Measurements from ENCODE around the gene MYOZ3. TPM values are rescaled to one million over a fixed set of nuclear protein-coding genes. Genes with fewer than 3 reads are reported as not detected.

The MYOZ3 gene
- total and polyA plus RNA-seq, 4 donors, result 0.03 to 0.09 (median 0.04) TPM; not detected in 1

DNA sequence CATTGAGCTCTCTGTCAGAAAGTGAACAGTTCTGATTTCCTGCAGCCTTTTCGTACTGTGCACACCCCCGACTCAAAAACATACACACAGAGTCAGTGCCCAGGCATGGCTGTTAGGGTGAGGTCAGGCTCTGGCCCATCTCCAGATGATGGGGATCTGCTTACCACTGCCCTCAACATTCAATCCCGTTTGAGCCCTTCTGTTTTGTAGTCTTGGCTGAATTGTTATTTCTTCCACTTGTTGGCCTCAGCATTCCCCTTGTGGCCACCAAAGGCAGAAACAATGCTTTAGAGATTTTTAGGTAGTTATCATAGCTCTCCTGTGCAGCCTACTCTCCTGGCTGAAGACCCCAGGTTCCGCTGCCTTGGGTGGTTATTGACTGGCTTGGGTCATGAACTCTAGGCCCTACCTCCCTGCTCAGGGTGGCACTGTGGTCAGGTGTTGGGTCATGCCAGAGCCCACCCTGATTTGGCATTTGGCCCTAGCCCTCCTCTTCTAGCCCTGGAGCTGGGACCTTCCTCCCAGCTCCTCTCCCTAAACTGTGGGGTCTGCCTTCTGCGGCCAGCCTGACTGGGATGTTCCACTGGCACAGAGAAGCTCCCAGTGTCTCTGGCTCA lies 7.8 kb upstream of the MYOZ3 start:
- peaks cover 13 to 31% (median 20%) of the 10 kb centered on the region in 4 donors for H3K4me1 ChIP-seq (ENCODE audit: control insufficient read depth in 4 of 4, insufficient read depth in 4 of 4, low read length in 3 of 4)
- 81% methylated on average over 5 of the region's 5 CpGs for WGBS
- TF ChIP-seq RAD21 (IDR thresholded peaks at IDR 0.05) (peak in 1 of 2 donors; percentile 21), GABPA (IDR thresholded peaks at IDR 0.05 in 1 of 2, conservative IDR thresholded peaks at IDR 0.05 in 1 of 2) (no peak)
- H3K9ac ChIP-seq (ENCODE audit: low read depth in 1 of 2, low read length in 2 of 2), result no peak overlapping the region
- peaks cover 12 to 29% (median 18%) of the 10 kb centered on the region in 4 donors for H3K36me3 ChIP-seq (ENCODE audit: control insufficient read depth in 4 of 4, insufficient read depth in 3 of 4, low read depth in 1 of 4, low read length in 3 of 4)
- H3K27ac ChIP-seq (ENCODE audit: low read depth in 1 of 2, low read length in 2 of 2), result no peak overlapping the region
- H3K4me3 ChIP-seq (ENCODE audit: low read depth in 1 of 3, low read length in 3 of 3), result no peak overlapping the region
- H3K27me3 ChIP-seq (ENCODE audit: control insufficient read depth in 4 of 4, insufficient read depth in 4 of 4, low read length in 3 of 4), result no peaks in the 10 kb centered on the region
- H3K9me3 ChIP-seq (ENCODE audit: control insufficient read depth in 4 of 4, low read length in 3 of 4), result no peaks in the 10 kb centered on the region
- no peak for DNase-seq (ENCODE audit: low spot score)

DNA sequence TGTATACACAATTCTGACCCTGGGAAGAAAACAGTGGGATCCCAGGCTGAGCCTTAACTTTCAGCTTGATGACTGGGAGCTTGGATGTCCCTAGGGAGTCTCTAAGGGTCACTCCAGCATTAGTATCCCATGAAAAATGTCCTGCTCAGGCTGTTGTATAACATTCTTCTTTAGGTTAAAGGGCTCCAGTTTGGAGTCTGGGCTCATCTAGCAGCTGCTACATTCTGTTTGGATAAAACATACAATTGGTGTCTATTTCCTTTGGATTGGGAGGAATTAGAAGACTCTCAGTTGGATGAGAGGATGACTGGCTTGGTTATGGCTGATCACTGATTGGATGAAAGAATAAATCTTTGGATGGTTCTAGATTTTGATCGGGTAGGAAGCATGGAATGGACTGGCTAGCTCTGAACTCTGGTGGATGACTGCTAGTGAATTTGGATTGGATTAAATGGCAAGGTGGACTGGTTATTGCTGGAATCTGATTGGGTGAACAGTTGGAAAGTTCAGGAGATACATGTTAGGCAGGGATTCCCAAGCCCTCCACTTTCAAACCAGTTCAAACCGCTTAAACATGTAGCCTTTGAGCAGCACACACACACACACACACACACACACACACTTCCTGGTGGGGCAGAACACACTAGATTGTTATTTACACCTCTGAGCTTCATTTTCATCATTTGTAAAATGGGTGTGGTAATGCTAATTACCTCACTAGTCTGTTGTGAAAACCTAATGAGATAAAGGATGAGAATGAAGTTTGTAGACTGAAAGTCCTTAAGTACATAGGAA lies 7.1 kb upstream of the MYOZ3 start:
- Histone ChIP-seq H3K27me3 (ENCODE audit: control insufficient read depth in 4 of 4, insufficient read depth in 4 of 4, low read length in 3 of 4) (no peaks in the 10 kb centered on the region), H3K4me3 (ENCODE audit: low read depth in 1 of 3, low read length in 3 of 3) (no peak overlapping the region), H3K9ac (ENCODE audit: low read depth in 1 of 2, low read length in 2 of 2) (no peak overlapping the region), H3K27ac (ENCODE audit: low read depth in 1 of 2, low read length in 2 of 2) (no peak overlapping the region), H3K9me3 (ENCODE audit: control insufficient read depth in 4 of 4, low read length in 3 of 4) (no peaks in the 10 kb centered on the region), H3K4me1 (ENCODE audit: control insufficient read depth in 4 of 4, insufficient read depth in 4 of 4, low read length in 3 of 4) (peaks cover 13 to 29% (median 22%) of the 10 kb centered on the region in 4 donors), H3K36me3 (ENCODE audit: control insufficient read depth in 4 of 4, insufficient read depth in 3 of 4, low read depth in 1 of 4, low read length in 3 of 4) (peaks cover 7 to 22% (median 16%) of the 10 kb centered on the region in 4 donors)
- WGBS, result 81% methylated on average over 2 of the region's 2 CpGs
- no peak for DNase-seq (ENCODE audit: low spot score)
- peak; percentile 28 for TF ChIP-seq NR2F2 (IDR thresholded peaks at IDR 0.05)
- TF ChIP-seq RAD21 (IDR thresholded peaks at IDR 0.05), result no peak

DNA sequence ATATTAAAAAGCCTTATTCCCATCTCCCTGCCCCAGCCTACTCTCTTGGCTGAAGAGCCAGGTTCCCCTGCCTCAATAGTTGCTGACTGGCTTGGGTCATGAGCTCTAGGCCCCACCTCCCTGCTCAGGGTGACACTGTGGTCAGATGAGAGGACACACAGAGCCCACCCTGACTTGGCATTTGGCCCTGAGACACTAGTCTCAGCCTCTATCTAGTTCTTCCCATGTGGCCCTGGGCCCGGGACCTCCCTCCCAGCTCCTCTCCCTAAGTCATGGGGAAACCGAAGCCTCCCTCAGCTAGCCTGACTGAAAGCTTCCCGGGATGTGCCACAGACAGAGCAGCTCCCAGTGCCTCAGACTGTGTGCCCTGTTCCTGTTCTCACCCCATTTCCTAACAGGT lies 5.8 kb upstream of the MYOZ3 start:
- H3K9ac ChIP-seq (ENCODE audit: low read depth in 1 of 2, low read length in 2 of 2), result no peak overlapping the region
- no peak for DNase-seq (ENCODE audit: low spot score)
- no peaks in the 10 kb centered on the region for H3K27me3 ChIP-seq (ENCODE audit: control insufficient read depth in 4 of 4, insufficient read depth in 4 of 4, low read length in 3 of 4)
- peaks cover 13 to 25% (median 22%) of the 10 kb centered on the region in 4 donors for H3K4me1 ChIP-seq (ENCODE audit: control insufficient read depth in 4 of 4, insufficient read depth in 4 of 4, low read length in 3 of 4)
- no peak overlapping the region for H3K4me3 ChIP-seq (ENCODE audit: low read depth in 1 of 3, low read length in 3 of 3)
- no peaks in the 10 kb centered on the region for H3K9me3 ChIP-seq (ENCODE audit: control insufficient read depth in 4 of 4, low read length in 3 of 4)
- H3K36me3 ChIP-seq (ENCODE audit: control insufficient read depth in 4 of 4, insufficient read depth in 3 of 4, low read depth in 1 of 4, low read length in 3 of 4), result peaks cover 0 to 14% (median 11%) of the 10 kb centered on the region in 4 donors
- no peak for TF ChIP-seq GABPA (IDR thresholded peaks at IDR 0.05 in 1 of 2, conservative IDR thresholded peaks at IDR 0.05 in 1 of 2)
- no peak for TF ChIP-seq TAF1 (conservative IDR thresholded peaks at IDR 0.05)
- no peak for TF ChIP-seq HNF4A (conservative IDR thresholded peaks at IDR 0.05)
- no peak for TF ChIP-seq FOXA1 (IDR thresholded peaks at IDR 0.05)
- TF ChIP-seq, protein P1, sequence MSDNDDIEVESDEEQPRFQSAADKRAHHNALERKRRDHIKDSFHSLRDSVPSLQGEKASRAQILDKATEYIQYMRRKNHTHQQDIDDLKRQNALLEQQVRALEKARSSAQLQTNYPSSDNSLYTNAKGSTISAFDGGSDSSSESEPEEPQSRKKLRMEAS (IDR thresholded peaks at IDR 0.05), result no peak
- WGBS, result 93% methylated on average over 3 of the region's 3 CpGs
- H3K27ac ChIP-seq (ENCODE audit: low read depth in 1 of 2, low read length in 2 of 2), result peak overlapping the region in 1 of 2 donors; percentile 28

DNA sequence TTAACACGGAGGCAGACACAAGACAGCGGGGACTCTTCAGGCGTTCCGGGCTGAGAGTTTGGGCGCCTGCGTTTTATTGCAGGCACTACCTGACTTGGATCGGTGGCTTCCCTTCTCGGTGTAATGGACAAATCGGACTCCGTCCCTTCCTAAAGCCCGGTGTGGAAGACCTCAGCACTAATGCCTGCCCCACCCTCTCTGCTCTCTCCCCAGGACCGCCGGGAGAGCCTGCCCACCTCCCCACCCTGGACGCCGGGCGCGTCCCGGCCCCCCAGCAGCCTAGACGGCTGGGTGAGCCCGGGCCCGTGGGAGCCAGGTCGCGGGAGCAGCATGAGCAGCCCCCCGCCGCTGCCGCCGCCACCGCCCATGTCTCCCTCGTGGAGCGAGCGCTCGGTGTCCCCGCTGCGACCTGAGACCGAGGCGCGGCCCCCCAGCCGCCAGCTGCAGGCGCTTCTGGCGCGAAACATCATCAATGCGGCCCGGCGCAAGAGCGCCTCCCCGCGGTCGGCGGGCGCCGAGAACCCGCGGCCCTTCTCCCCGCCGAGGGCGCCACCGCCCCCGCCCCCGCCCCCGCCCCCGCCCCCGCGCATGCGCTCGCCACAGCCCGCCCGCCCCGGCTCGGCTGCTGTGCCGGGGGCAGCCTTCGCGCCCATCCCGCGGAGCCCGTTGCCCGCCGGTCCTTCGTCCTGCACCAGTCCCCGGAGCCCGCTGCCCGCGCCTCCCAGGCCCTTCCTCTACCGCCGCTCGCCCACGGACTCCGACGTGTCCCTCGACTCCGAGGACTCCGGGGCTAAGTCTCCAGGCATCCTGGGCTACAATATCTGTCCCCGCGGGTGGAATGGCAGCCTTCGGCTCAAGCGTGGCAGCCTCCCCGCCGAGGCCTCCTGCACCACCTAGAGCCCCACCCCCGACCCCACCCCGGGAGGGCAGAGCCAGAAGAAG lies 4.6 kb upstream of the MYOZ3 start:
- H3K4me1 ChIP-seq (ENCODE audit: control insufficient read depth in 4 of 4, insufficient read depth in 4 of 4, low read length in 3 of 4), result peaks cover 13 to 25% (median 22%) of the 10 kb centered on the region in 4 donors
- peak overlapping the region; percentile 5 to 43 (median 26) for H3K4me3 ChIP-seq (ENCODE audit: low read depth in 1 of 3, low read length in 3 of 3)
- peak overlapping the region in 1 of 2 donors; percentile 34 for H3K27ac ChIP-seq (ENCODE audit: low read depth in 1 of 2, low read length in 2 of 2)
- peaks cover 0 to 7% (median 5%) of the 10 kb centered on the region in 4 donors for H3K36me3 ChIP-seq (ENCODE audit: control insufficient read depth in 4 of 4, insufficient read depth in 3 of 4, low read depth in 1 of 4, low read length in 3 of 4)
- no peaks in the 10 kb centered on the region for H3K9me3 ChIP-seq (ENCODE audit: control insufficient read depth in 4 of 4, low read length in 3 of 4)
- no peaks in the 10 kb centered on the region for H3K27me3 ChIP-seq (ENCODE audit: control insufficient read depth in 4 of 4, insufficient read depth in 4 of 4, low read length in 3 of 4)
- 2% methylated on average over 99 of the region's 99 CpGs for WGBS
- H3K9ac ChIP-seq (ENCODE audit: low read depth in 1 of 2, low read length in 2 of 2), result peak overlapping the region in 1 of 2 donors; percentile 5
- peak; percentile 83 for DNase-seq (ENCODE audit: low spot score)
- TF ChIP-seq FOXA1 (IDR thresholded peaks at IDR 0.05) (no peak), YY1 (IDR thresholded peaks at IDR 0.05) (no peak), JUND (IDR thresholded peaks at IDR 0.05) (no peak), FOXA2 (IDR thresholded peaks at IDR 0.05) (no peak), RAD21 (IDR thresholded peaks at IDR 0.05) (peak; percentile 64 to 75)
- TF ChIP-seq, protein P2, sequence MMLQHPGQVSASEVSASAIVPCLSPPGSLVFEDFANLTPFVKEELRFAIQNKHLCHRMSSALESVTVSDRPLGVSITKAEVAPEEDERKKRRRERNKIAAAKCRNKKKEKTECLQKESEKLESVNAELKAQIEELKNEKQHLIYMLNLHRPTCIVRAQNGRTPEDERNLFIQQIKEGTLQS (IDR thresholded peaks at IDR 0.05), result no peak
- TF ChIP-seq, protein P3, sequence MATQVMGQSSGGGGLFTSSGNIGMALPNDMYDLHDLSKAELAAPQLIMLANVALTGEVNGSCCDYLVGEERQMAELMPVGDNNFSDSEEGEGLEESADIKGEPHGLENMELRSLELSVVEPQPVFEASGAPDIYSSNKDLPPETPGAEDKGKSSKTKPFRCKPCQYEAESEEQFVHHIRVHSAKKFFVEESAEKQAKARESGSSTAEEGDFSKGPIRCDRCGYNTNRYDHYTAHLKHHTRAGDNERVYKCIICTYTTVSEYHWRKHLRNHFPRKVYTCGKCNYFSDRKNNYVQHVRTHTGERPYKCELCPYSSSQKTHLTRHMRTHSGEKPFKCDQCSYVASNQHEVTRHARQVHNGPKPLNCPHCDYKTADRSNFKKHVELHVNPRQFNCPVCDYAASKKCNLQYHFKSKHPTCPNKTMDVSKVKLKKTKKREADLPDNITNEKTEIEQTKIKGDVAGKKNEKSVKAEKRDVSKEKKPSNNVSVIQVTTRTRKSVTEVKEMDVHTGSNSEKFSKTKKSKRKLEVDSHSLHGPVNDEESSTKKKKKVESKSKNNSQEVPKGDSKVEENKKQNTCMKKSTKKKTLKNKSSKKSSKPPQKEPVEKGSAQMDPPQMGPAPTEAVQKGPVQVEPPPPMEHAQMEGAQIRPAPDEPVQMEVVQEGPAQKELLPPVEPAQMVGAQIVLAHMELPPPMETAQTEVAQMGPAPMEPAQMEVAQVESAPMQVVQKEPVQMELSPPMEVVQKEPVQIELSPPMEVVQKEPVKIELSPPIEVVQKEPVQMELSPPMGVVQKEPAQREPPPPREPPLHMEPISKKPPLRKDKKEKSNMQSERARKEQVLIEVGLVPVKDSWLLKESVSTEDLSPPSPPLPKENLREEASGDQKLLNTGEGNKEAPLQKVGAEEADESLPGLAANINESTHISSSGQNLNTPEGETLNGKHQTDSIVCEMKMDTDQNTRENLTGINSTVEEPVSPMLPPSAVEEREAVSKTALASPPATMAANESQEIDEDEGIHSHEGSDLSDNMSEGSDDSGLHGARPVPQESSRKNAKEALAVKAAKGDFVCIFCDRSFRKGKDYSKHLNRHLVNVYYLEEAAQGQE (IDR thresholded peaks at IDR 0.05), result no peak
- TF ChIP-seq, protein P4, sequence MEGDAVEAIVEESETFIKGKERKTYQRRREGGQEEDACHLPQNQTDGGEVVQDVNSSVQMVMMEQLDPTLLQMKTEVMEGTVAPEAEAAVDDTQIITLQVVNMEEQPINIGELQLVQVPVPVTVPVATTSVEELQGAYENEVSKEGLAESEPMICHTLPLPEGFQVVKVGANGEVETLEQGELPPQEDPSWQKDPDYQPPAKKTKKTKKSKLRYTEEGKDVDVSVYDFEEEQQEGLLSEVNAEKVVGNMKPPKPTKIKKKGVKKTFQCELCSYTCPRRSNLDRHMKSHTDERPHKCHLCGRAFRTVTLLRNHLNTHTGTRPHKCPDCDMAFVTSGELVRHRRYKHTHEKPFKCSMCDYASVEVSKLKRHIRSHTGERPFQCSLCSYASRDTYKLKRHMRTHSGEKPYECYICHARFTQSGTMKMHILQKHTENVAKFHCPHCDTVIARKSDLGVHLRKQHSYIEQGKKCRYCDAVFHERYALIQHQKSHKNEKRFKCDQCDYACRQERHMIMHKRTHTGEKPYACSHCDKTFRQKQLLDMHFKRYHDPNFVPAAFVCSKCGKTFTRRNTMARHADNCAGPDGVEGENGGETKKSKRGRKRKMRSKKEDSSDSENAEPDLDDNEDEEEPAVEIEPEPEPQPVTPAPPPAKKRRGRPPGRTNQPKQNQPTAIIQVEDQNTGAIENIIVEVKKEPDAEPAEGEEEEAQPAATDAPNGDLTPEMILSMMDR (IDR thresholded peaks at IDR 0.05; ENCODE audit: low read depth, low read length, missing input control), result peak; percentile 64

All from liver (tissue), 9 donors.